CD4-positive, alpha-beta T cell (primary cell): ENCODE data around the gene ATRNL1. TPM values are rescaled to one million over a fixed set of nuclear protein-coding genes. Genes with fewer than 3 reads are reported as not detected.

Experiments used
- ATAC-seq: fragments of 200-7000 bp; cut with Tn5 transposase; one replicate; pipeline ENCODE4 v1.10.0; 2022; ENCODE audit warnings: mild to moderate bottlenecking; ENCODE audit not compliant: poor library complexity
- CTCF ChIA-PET: fragments of 350-600 bp; sonication (Branson Sonifier 250); formaldehyde crosslinking; loops from one replicate; lab custom pipeline; 2021; ENCODE audit warnings: antibody characterized with exemption, inconsistent platforms; lab: Charles Lee
- POLR2A ChIA-PET: fragments of 350-600 bp; sonication (Branson Sonifier 250); formaldehyde crosslinking; loops from one replicate; lab custom pipeline; 2021; ENCODE audit warnings: antibody characterized with exemption, inconsistent platforms; lab: Charles Lee
- DNase-seq, 14 experiments: peaks; one replicate each; pipeline ENCODE4 v3.0.0-alpha.2; 2013 to 2020; ENCODE audit warnings: mixed read lengths in 2 of 14
- H3K27ac ChIP-seq, 2 donors: one replicate each; pipeline versions ENCODE4 v1.5.1 to v1.7.0; 2013; ENCODE audit warnings: low read length in 2 of 2, low read depth in 1 of 2, mild to moderate bottlenecking in 1 of 2
- H3K27me3 ChIP-seq, 2 experiments: 1 replicate in 1 of 2; 2 replicates in 1 of 2; pipeline versions ENCODE4 v1.6.1 to v1.7.0; 2013; ENCODE audit warnings: low read length in 2 of 2, control low read depth in 1 of 2, mild to moderate bottlenecking in 1 of 2, moderate library complexity in 1 of 2; ENCODE audit not compliant: insufficient read depth in 2 of 2, control insufficient read depth in 1 of 2
- H3K36me3 ChIP-seq: one replicate; pipeline ENCODE4 v1.6.1; 2013; ENCODE audit warnings: low read length, control low read depth; ENCODE audit not compliant: insufficient read depth
- H3K4me1 ChIP-seq: one replicate; pipeline ENCODE4 v1.6.1; 2013; ENCODE audit warnings: low read length, control low read depth; ENCODE audit not compliant: insufficient read depth
- H3K4me3 ChIP-seq: one replicate; pipeline ENCODE4 v1.5.1; 2013; ENCODE audit warnings: mild to moderate bottlenecking, low read length, moderate library complexity
- H3K9me3 ChIP-seq, 2 experiments: 1 replicate in 1 of 2; 2 replicates in 1 of 2; pipeline versions ENCODE4 v1.6.1 to v1.7.0; 2013; ENCODE audit warnings: low read length in 2 of 2, mild to moderate bottlenecking in 2 of 2, control low read depth in 1 of 2, moderate library complexity in 1 of 2; ENCODE audit not compliant: control insufficient read depth in 1 of 2, insufficient read depth in 1 of 2
- H3K27ac Mint-ChIP-seq: one replicate; pipeline ENCODE4 v1.8.0; 2020; ENCODE audit warnings: mixed read lengths
- H3K27me3 Mint-ChIP-seq: one replicate; pipeline ENCODE4 v1.8.0; 2021; ENCODE audit warnings: mixed read lengths
- H3K36me3 Mint-ChIP-seq: one replicate; pipeline ENCODE4 v1.8.0; 2021; ENCODE audit warnings: low read depth, mixed read lengths
- H3K4me1 Mint-ChIP-seq: one replicate; pipeline ENCODE4 v1.8.0; 2021; ENCODE audit warnings: low read depth, mixed read lengths
- H3K4me3 Mint-ChIP-seq: one replicate; pipeline ENCODE4 v1.8.0; 2020; ENCODE audit warnings: mild to moderate bottlenecking, mixed read lengths
- H3K9me3 Mint-ChIP-seq: one replicate; pipeline ENCODE4 v1.8.0; 2020; ENCODE audit warnings: mixed read lengths
- intact Hi-C, 2 experiments: fragments of 100-400 bp; cut with DNase I in 1 of 2; cut with micrococcal nuclease in 1 of 2; formaldehyde crosslinking; loops; one replicate each; pipeline versions ENCODE4 v1.15.1 to v1.9.0; 2023 to 2025; cut with DNase I, micrococcal nuclease
- total RNA-seq, 174 experiments: library from RNA in 2 of 174; stranded (reverse) in 2 of 174; gene quantifications; one replicate each; pipeline ENCODE4 v1.2.3 and lab custom pipeline; 2021 to 2026
- TF ChIP-seq, protein P1 (sequence below): fragments of 200-600 bp; IDR thresholded peaks from one replicate; pipeline ENCODE4 v1.8.0; 2022; ENCODE audit warnings: antibody characterized with exemption, mild to moderate bottlenecking

Gene ATRNL1
- total RNA-seq, 2 experiments from 2014 or later = not detected

DNA sequence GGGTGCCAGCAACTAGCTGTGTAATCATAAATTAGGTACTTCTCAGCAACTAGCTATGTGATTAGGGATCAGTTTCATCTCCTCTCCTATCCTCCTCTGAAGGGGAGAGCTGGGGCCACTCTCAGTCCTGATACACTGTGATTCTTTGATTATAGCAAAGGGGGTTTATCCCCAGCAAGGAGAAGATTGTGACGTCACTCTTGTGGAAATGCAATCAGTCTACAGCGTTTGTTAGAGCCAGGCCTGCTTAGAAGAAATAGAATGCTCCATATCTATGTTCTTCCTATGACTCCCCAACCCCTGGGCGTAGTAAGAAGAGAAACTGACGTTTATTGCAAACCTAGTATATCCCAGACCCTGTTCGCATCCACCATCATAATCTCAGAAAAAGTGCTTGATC is 871.7 kb downstream of the ATRNL1 start:
- Histone ChIP-seq H3K36me3 (no peaks in the 10 kb centered on the region), H3K27ac (no peak overlapping the region), H3K9me3 (no peaks in the 10 kb centered on the region), H3K4me1 (no peaks in the 10 kb centered on the region), H3K27me3 (no peaks in the 10 kb centered on the region), H3K4me3 (no peak overlapping the region)
- intact Hi-C loops = no loop called here
- POLR2A ChIA-PET = no interaction called here
- CTCF ChIA-PET = no interaction called here
- H3K27ac Mint-ChIP-seq = no peak overlapping the region
- H3K36me3 Mint-ChIP-seq = no peaks in the 10 kb centered on the region
- no peaks in the 10 kb centered on the region for H3K4me1 Mint-ChIP-seq
- H3K27me3 Mint-ChIP-seq = no peaks in the 10 kb centered on the region
- DNase-seq (no peak), ATAC-seq (no peak)
- TF ChIP-seq, protein P1, sequence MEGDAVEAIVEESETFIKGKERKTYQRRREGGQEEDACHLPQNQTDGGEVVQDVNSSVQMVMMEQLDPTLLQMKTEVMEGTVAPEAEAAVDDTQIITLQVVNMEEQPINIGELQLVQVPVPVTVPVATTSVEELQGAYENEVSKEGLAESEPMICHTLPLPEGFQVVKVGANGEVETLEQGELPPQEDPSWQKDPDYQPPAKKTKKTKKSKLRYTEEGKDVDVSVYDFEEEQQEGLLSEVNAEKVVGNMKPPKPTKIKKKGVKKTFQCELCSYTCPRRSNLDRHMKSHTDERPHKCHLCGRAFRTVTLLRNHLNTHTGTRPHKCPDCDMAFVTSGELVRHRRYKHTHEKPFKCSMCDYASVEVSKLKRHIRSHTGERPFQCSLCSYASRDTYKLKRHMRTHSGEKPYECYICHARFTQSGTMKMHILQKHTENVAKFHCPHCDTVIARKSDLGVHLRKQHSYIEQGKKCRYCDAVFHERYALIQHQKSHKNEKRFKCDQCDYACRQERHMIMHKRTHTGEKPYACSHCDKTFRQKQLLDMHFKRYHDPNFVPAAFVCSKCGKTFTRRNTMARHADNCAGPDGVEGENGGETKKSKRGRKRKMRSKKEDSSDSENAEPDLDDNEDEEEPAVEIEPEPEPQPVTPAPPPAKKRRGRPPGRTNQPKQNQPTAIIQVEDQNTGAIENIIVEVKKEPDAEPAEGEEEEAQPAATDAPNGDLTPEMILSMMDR = no peak
- H3K9me3 Mint-ChIP-seq = no peaks in the 10 kb centered on the region
- H3K4me3 Mint-ChIP-seq = no peak overlapping the region

DNA sequence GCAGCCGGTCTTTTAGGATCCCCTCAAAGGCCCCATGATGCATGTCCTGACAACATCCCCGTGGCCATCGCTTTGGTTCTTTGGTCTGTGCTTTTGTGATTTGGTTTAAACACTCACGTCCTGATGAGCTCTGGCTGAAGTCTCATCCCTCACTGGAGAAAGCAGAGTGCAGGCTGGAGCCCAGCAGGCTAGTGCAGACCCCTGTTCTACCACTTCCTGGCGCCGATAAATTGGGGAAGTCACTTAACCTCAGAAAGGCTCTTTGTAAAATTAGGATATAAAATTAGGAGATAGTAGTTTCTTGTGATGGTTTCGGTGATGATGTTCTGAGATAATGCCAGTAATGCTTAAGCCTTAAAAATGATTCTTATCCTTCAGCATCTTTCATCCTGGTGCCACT is 872.2 kb downstream of the ATRNL1 start:
- ATAC-seq (no peak), DNase-seq (no peak)
- H3K4me3 Mint-ChIP-seq = no peak overlapping the region
- H3K36me3 Mint-ChIP-seq = no peaks in the 10 kb centered on the region
- no peak overlapping the region for H3K27ac ChIP-seq
- POLR2A ChIA-PET = no interaction called here
- no peaks in the 10 kb centered on the region for H3K36me3 ChIP-seq
- H3K4me3 ChIP-seq = no peak overlapping the region
- no peaks in the 10 kb centered on the region for H3K27me3 ChIP-seq
- intact Hi-C loops = no loop called here
- no peaks in the 10 kb centered on the region for H3K9me3 ChIP-seq
- H3K27ac Mint-ChIP-seq = no peak overlapping the region
- CTCF ChIA-PET = no interaction called here
- TF ChIP-seq, protein P1 = no peak
- no peaks in the 10 kb centered on the region for H3K9me3 Mint-ChIP-seq
- H3K4me1 ChIP-seq = no peaks in the 10 kb centered on the region
- no peaks in the 10 kb centered on the region for H3K27me3 Mint-ChIP-seq
- H3K4me1 Mint-ChIP-seq = no peaks in the 10 kb centered on the region

DNA sequence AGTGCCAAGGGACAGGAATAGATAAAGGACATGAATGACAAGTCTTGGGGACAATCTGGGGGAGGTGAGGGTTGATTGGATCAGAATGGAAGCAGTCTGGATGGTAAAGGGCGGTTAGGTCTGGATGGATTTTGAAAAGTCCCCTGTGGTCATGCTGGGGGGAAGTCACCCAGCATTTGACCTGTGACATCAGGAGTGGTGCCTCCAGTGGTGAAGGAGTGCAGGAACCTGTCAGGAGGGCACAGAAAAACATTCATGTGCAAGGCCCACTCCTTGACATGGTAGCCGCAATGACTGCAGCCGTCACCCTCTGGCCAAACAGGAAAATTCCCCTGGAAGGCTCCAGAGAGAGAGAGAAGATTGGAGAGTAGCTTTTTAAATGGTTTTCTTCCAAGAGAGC is 875.1 kb downstream of the ATRNL1 start:
- intact Hi-C loops = no loop called here
- DNase-seq (no peak), ATAC-seq (no peak)
- Mint-ChIP-seq H3K27me3 (no peaks in the 10 kb centered on the region), H3K4me3 (no peak overlapping the region), H3K27ac (no peak overlapping the region), H3K4me1 (no peaks in the 10 kb centered on the region), H3K36me3 (no peaks in the 10 kb centered on the region), H3K9me3 (no peaks in the 10 kb centered on the region)
- no peak overlapping the region for H3K27ac ChIP-seq
- H3K36me3 ChIP-seq = no peaks in the 10 kb centered on the region
- no peaks in the 10 kb centered on the region for H3K27me3 ChIP-seq
- CTCF ChIA-PET = no interaction called here
- TF ChIP-seq, protein P1 = no peak
- H3K4me3 ChIP-seq = no peak overlapping the region
- peaks cover 0 to 22% of the 10 kb centered on the region in 2 experiments for H3K9me3 ChIP-seq
- POLR2A ChIA-PET = no interaction called here
- H3K4me1 ChIP-seq = no peaks in the 10 kb centered on the region
